ENCODE results near the gene RPS16.

RPS16 gene

GRCh38 chr19:39405958-39406655 is 29.6 kb downstream of the RPS16 start:
- no peak for DNase-seq

- no peak for DNase-seq
Measured at GRCh38 chr19:39405261-39405957, 30.3 kb downstream of the RPS16 start.

GRCh38 chr19:39403331-39404312 is 32.1 kb downstream of the RPS16 start:
- no peak for DNase-seq

GRCh38 chr19:39402346-39403300 is 33.1 kb downstream of the RPS16 start:
- no peak for DNase-seq

GRCh38 chr19:39401549-39402345 is 34.0 kb downstream of the RPS16 start:
- no peak for DNase-seq

- no peak for DNase-seq
Measured at GRCh38 chr19:39401070-39401548, 34.6 kb downstream of the RPS16 start.

GRCh38 chr19:39400061-39400460 is 35.7 kb downstream of the RPS16 start:
- DNase-seq = no peak

- DNase-seq = no peak
Measured at GRCh38 chr19:39399668-39400050, 36.1 kb downstream of the RPS16 start.

GRCh38 chr19:39398297-39398864 is 37.4 kb downstream of the RPS16 start:
- DNase-seq = no peak

- peak; percentile 73 for DNase-seq
Measured at GRCh38 chr19:39397360-39398296, 38.1 kb downstream of the RPS16 start.

GRCh38 chr19:39390751-39391437 is 44.9 kb downstream of the RPS16 start, which contains the start of the genes MED29 and PAF1:
TSS of gene MED29 (plus strand) at chr19:39391378. CDS start at chr19:39391423, 45 bp downstream.
TSS of gene PAF1 (minus strand) at chr19:39391106. CDS start at chr19:39390864, 242 bp downstream.
- DNase-seq = peak; percentile 95

GRCh38 chr19:39390451-39390750 is 45.3 kb downstream of the RPS16 start:
- DNase-seq = no peak

GRCh38 chr19:39389631-39390414 is 45.9 kb downstream of the RPS16 start:
- DNase-seq = no peak

- no peak for DNase-seq
Measured at GRCh38 chr19:39388657-39389056, 47.1 kb downstream of the RPS16 start.

- no peak for DNase-seq
Measured at GRCh38 chr19:39386557-39386956, 49.2 kb downstream of the RPS16 start.

- no peak for DNase-seq
Measured at GRCh38 chr19:39385629-39386411, 49.9 kb downstream of the RPS16 start.
